Astrocyte (in vitro differentiated cells and primary cell): ENCODE data around the gene NFIA. TPM values are rescaled to one million over a fixed set of nuclear protein-coding genes. Genes with fewer than 3 reads are reported as not detected.
A peak's percentile ranks its signal among the peaks of the same experiment; 100 is the strongest.

ENCODE experiments used
- DNase-seq: peaks from one replicate; pipeline ENCODE4 v3.0.0-alpha.2; 2010; ENCODE audit warnings: low read depth
- FAIRE-seq: peaks from 2 replicates; lab custom pipeline; 2011; peaks lifted over from hg19 to GRCh38; lab: Jason Lieb, UNC
- H2AFZ ChIP-seq: 2 replicates; pipeline ENCODE4 v1.6.0; 2012; ENCODE audit warnings: low read depth, low read length, inconsistent platforms
- H3K27ac ChIP-seq: 2 replicates; pipeline ENCODE4 v1.5.1; 2011; ENCODE audit warnings: low read depth, low read length, inconsistent platforms
- H3K27me3 ChIP-seq: 2 replicates; pipeline ENCODE4 v1.6.0; 2011; ENCODE audit warnings: low read length, inconsistent platforms; ENCODE audit not compliant: insufficient read depth
- H3K36me3 ChIP-seq: 2 replicates; pipeline ENCODE4 v1.5.1; 2011; ENCODE audit warnings: low read length, inconsistent platforms; ENCODE audit not compliant: insufficient read depth
- H3K4me1 ChIP-seq: 2 replicates; pipeline ENCODE4 v1.5.1; 2011; ENCODE audit warnings: low read length, inconsistent platforms; ENCODE audit not compliant: insufficient read depth
- H3K4me2 ChIP-seq: 2 replicates; pipeline ENCODE4 v1.6.0; 2012; ENCODE audit warnings: low read length, inconsistent platforms
- H3K4me3 ChIP-seq: 2 replicates; pipeline ENCODE4 v1.5.1; 2011; ENCODE audit warnings: low read depth, mild to moderate bottlenecking, low read length, inconsistent platforms; ENCODE audit not compliant: insufficient read depth
- H3K79me2 ChIP-seq: 2 replicates; pipeline ENCODE4 v1.6.0; 2012; ENCODE audit warnings: mild to moderate bottlenecking, low read length, inconsistent platforms; ENCODE audit not compliant: insufficient read depth
- H3K9ac ChIP-seq: 2 replicates; pipeline ENCODE4 v1.6.0; 2012; ENCODE audit warnings: mild to moderate bottlenecking, low read length, inconsistent platforms
- H3K9me3 ChIP-seq: 2 replicates; pipeline ENCODE4 v1.5.1; 2012; ENCODE audit warnings: low read depth, mild to moderate bottlenecking, low read length, inconsistent platforms; ENCODE audit not compliant: insufficient read depth
- H4K20me1 ChIP-seq: 2 replicates; pipeline ENCODE4 v1.6.0; 2012; ENCODE audit warnings: low read length, inconsistent platforms; ENCODE audit not compliant: insufficient read depth
- H3K27ac Mint-ChIP-seq: one replicate; pipeline ENCODE4 v1.8.0; 2021; ENCODE audit warnings: mild to moderate bottlenecking, mixed read lengths; ENCODE audit not compliant: unreplicated experiment
- H3K27me3 Mint-ChIP-seq: one replicate; pipeline ENCODE4 v1.8.0; 2021; ENCODE audit warnings: low read depth, mixed read lengths; ENCODE audit not compliant: unreplicated experiment
- H3K36me3 Mint-ChIP-seq: one replicate; pipeline ENCODE4 v1.8.0; 2021; ENCODE audit warnings: low read depth, mixed read lengths; ENCODE audit not compliant: unreplicated experiment
- H3K4me1 Mint-ChIP-seq: one replicate; pipeline ENCODE4 v1.8.0; 2021; ENCODE audit warnings: low read depth, mixed read lengths; ENCODE audit not compliant: unreplicated experiment
- H3K4me3 Mint-ChIP-seq: one replicate; pipeline ENCODE4 v1.8.0; 2021; ENCODE audit warnings: mild to moderate bottlenecking, moderate library complexity, mixed read lengths; ENCODE audit not compliant: unreplicated experiment
- H3K9me3 Mint-ChIP-seq: one replicate; pipeline ENCODE4 v1.8.0; 2021; ENCODE audit warnings: mild to moderate bottlenecking, mixed read lengths; ENCODE audit not compliant: unreplicated experiment
- EZH2 ChIP-seq: IDR thresholded peaks from 2 replicates; pipeline ENCODE4 v1.6.1; 2012; ENCODE audit warnings: mild to moderate bottlenecking, low read length, inconsistent platforms; ENCODE audit not compliant: insufficient read depth
- total RNA-seq: library from RNA; stranded (reverse); gene quantifications from 2 replicates; pipeline ENCODE4 v1.2.1, GENCODE V29; 2021
- TF ChIP-seq, protein P1 (sequence below): IDR thresholded peaks from 2 replicates; pipeline ENCODE4 v1.5.1; 2011; ENCODE audit warnings: low read depth, mild to moderate bottlenecking, inconsistent platforms, low read length, moderate library complexity; ENCODE audit not compliant: insufficient read depth

Gene NFIA
- total RNA-seq, 1 donor from 2014 or later, result 4.6 TPM

DNA sequence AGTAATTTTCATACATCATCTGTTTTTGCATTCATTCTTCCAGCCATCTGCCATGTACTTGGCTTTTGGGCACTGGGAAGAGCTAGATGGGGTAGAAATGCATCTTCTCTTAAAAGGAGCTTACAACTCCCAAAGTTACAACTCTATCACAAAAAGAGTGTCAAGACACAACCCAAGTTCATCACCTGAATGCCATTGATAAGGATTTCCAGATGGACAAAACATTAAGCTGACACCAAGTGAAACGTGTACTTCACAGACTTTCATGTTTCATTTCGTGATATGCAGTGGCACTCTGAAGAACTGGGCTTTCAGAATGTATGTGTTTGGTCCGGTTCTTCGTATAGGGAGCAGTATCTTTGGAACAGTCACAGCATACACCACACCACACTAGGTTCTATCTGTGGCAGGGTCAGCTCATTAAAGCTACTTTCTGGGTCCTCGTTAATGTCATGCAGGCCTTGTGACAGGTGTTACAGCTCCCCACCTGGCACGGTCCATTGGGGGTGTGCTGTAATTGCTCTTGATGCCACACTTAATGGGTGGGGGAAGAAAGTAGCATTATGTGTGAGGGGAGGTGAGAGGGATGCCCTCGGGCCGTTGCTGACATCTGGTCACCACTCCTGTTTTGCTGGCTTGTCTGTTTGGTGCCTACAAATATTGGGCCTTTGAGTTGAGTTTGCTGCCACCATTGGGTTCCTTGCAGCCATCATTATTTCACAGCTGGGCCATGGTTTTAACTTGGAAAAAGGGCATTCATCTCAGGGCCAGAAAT, 164.9 kb downstream of the NFIA start:
- DNase-seq (no peak), FAIRE-seq (peak; percentile 45)
- no peak overlapping the region for H3K27ac ChIP-seq
- H3K9me3 ChIP-seq, result no peaks in the 10 kb centered on the region
- Mint-ChIP-seq H3K4me3 (no peak overlapping the region), H3K27ac (no peak overlapping the region), H3K9me3 (no peaks in the 10 kb centered on the region), H3K36me3 (no peaks in the 10 kb centered on the region), H3K27me3 (peaks cover 5% of the 10 kb centered on the region), H3K4me1 (peaks cover 7% of the 10 kb centered on the region)
- H3K4me3 ChIP-seq, result no peak overlapping the region
- H2AFZ ChIP-seq, result no peak overlapping the region
- no peaks in the 10 kb centered on the region for H3K4me1 ChIP-seq
- no peaks in the 10 kb centered on the region for H3K36me3 ChIP-seq
- H3K79me2 ChIP-seq, result no peaks in the 10 kb centered on the region
- H3K9ac ChIP-seq, result no peak overlapping the region
- H4K20me1 ChIP-seq, result peaks cover 5% of the 10 kb centered on the region
- peaks cover 12% of the 10 kb centered on the region for H3K27me3 ChIP-seq
- TF ChIP-seq EZH2, result no peak
- TF ChIP-seq, protein P1, sequence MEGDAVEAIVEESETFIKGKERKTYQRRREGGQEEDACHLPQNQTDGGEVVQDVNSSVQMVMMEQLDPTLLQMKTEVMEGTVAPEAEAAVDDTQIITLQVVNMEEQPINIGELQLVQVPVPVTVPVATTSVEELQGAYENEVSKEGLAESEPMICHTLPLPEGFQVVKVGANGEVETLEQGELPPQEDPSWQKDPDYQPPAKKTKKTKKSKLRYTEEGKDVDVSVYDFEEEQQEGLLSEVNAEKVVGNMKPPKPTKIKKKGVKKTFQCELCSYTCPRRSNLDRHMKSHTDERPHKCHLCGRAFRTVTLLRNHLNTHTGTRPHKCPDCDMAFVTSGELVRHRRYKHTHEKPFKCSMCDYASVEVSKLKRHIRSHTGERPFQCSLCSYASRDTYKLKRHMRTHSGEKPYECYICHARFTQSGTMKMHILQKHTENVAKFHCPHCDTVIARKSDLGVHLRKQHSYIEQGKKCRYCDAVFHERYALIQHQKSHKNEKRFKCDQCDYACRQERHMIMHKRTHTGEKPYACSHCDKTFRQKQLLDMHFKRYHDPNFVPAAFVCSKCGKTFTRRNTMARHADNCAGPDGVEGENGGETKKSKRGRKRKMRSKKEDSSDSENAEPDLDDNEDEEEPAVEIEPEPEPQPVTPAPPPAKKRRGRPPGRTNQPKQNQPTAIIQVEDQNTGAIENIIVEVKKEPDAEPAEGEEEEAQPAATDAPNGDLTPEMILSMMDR, result no peak
- no peak overlapping the region for H3K4me2 ChIP-seq

- Mint-ChIP-seq H3K27ac (no peak overlapping the region), H3K4me1 (peaks cover 7% of the 10 kb centered on the region), H3K27me3 (peaks cover 5% of the 10 kb centered on the region), H3K36me3 (no peaks in the 10 kb centered on the region), H3K4me3 (no peak overlapping the region), H3K9me3 (no peaks in the 10 kb centered on the region)
- H3K9ac ChIP-seq, result no peak overlapping the region
- H3K36me3 ChIP-seq, result no peaks in the 10 kb centered on the region
- no peaks in the 10 kb centered on the region for H3K9me3 ChIP-seq
- H3K27me3 ChIP-seq, result peaks cover 9% of the 10 kb centered on the region
- TF ChIP-seq, protein P1, result no peak
- TF ChIP-seq EZH2, result no peak
- H2AFZ ChIP-seq, result no peak overlapping the region
- no peaks in the 10 kb centered on the region for H4K20me1 ChIP-seq
- H3K4me1 ChIP-seq, result no peaks in the 10 kb centered on the region
- no peak overlapping the region for H3K4me2 ChIP-seq
- H3K27ac ChIP-seq, result no peak overlapping the region
- DNase-seq (no peak), FAIRE-seq (no peak)
- no peak overlapping the region for H3K4me3 ChIP-seq
- no peaks in the 10 kb centered on the region for H3K79me2 ChIP-seq
Measured at GRCh38 chr1:61247881-61248752, 165.8 kb downstream of the NFIA start.
